Activated CD4-positive, alpha-beta T cell treated with anti-CD3 and anti-CD28 coated beads for 24 hours (primary cell): ENCODE data around the gene PCDHGA10.
"Not testable (repeated sequence)": the region's sequence is repeated elsewhere in the genome, so short reads cannot be mapped to it uniquely, and the experiment has no call there.

ENCODE experiments used
- DNase-seq, 2 donors: peaks; one replicate each; pipeline ENCODE4 v3.0.0-alpha.2; 2020; ENCODE audit warnings: low read depth in 2 of 2

The PCDHGA10 gene

DNA sequence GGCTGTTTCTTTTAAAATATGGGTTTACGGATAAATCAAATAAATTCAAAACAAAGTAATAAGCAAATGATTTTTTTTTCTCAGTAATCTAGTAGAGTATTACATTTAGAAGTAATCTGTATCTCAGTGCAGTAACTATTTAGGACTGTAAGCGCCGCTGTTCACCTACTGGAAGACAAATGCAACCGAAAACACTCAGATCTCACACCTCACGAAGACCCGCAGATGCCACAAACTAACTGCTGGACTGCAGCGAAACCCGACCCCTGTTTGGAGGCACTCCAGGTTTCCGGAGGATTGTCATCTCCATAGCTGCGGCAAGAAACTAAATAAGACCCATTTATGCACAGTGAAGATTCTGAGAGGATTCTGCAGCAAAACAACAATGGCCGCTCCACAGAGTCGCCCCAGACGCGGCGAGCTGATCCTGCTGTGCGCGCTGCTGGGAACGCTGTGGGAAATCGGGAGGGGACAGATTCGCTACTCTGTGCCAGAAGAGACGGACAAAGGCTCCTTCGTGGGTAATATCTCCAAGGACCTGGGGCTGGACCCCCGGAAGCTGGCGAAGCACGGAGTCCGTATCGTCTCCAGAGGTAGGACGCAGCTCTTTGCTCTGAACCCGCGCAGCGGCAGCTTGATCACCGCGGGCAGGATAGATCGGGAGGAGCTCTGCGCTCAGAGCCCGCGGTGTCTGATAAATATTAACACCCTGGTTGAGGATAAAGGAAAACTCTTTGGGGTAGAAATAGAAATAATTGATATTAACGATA lies 20.2 kb upstream of the PCDHGA10 start, which contains the start of gene PCDHGA8:
Gene PCDHGA8 (plus strand): TSS at position 205 of the 770 bp plus-strand sequence. CDS start 181 bp downstream, at position 386.
- DNase-seq = no peak

DNA sequence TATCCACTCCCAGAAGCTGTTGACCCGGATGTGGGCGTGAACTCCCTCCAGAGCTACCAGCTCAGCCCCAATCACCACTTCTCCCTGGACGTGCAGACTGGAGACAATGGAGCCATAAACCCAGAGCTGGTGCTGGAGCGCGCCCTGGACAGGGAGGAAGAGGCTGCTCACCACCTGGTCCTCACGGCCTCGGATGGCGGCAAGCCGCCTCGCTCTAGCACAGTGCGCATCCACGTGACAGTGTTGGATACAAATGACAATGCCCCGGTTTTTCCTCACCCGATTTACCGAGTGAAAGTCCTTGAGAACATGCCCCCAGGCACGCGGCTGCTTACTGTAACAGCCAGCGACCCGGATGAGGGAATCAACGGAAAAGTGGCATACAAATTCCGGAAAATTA lies 19.5 kb upstream of the PCDHGA10 start:
- no peak for DNase-seq

- not testable (repeated sequence) for DNase-seq
Observed at GRCh38 chr5:141394401-141395187, 18.2 kb upstream of the PCDHGA10 start.

DNA sequence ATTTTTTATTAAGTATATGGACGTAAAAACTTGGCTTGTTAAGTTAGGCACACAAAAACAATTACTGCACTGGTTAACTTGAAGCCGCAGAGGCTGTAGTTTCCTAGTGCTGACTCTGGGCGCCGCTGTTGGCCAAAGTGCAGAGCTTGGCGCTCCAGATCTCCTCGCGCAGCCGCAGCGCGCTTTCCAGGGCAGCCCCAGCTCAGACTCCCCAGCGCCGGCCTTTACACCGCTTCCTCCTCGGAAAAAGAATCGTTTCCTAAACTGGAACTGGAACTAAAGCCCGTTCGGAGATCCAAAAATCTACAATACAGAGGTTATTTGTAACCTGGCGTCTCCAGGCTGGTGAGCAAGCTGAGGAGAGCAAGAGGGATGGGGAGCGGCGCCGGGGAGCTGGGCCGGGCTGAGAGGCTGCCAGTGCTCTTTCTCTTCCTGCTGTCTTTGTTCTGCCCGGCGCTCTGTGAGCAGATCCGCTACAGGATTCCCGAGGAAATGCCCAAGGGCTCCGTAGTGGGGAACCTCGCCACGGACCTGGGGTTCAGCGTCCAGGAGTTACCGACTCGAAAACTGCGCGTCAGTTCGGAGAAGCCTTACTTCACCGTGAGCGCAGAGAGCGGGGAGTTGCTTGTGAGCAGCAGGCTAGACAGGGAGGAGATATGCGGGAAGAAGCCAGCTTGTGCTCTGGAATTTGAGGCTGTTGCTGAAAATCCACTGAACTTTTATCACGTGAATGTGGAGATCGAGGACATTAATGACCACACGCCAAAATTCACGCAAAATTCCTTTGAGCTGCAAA lies 14.8 kb upstream of the PCDHGA10 start, which contains the start of gene PCDHGB5:
Gene PCDHGB5 (plus strand): TSS at position 192 of the 796 bp plus-strand sequence. CDS start 181 bp downstream, at position 373.
- peak in 1 of 2 donors; percentile 34 for DNase-seq

DNA sequence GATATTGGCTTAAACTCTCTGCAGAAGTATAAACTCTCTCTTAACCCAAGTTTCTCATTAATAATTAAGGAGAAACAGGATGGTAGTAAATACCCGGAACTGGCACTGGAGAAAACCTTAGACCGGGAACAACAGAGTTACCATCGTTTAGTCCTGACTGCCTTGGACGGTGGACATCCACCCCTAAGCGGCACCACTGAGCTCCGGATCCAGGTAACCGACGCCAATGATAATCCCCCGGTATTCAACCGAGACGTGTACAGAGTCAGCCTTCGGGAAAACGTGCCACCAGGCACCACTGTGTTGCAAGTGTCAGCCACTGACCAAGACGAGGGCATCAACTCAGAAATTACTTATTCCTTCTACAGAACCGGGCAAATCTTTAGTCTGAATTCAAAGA lies 14.2 kb upstream of the PCDHGA10 start:
- DNase-seq = no peak

DNA sequence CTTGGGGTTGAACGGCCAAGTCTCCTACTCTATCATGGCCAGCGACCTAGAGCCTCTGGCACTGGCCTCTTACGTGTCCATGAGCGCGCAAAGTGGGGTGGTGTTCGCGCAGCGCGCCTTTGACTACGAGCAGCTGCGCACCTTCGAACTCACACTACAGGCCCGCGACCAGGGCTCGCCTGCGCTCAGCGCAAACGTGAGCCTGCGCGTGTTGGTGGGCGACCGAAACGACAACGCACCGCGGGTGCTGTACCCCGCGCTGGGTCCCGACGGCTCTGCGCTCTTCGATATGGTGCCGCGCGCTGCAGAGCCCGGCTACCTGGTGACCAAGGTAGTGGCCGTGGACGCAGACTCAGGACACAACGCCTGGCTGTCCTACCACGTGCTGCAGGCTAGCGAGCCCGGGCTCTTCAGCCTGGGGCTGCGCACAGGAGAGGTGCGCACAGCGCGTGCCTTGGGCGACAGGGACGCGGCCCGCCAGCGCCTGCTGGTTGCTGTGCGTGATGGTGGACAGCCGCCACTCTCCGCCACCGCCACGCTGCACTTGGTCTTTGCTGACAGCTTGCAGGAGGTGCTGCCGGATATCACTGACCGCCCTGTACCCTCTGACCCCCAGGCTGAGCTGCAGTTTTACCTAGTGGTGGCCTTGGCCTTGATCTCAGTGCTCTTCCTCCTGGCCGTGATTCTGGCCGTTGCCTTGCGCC lies 13.1 kb upstream of the PCDHGA10 start:
- no peak for DNase-seq

- no peak for DNase-seq
Observed at GRCh38 chr5:141402553-141403243, 10.1 kb upstream of the PCDHGA10 start, which contains the start of gene PCDHGA9. Gene PCDHGA9, plus strand, starts transcription at chr5:141402778. Its CDS starts 175 bp downstream, at chr5:141402953.

- no peak for DNase-seq
Observed at GRCh38 chr5:141403387-141403786, 9.4 kb upstream of the PCDHGA10 start.

DNA sequence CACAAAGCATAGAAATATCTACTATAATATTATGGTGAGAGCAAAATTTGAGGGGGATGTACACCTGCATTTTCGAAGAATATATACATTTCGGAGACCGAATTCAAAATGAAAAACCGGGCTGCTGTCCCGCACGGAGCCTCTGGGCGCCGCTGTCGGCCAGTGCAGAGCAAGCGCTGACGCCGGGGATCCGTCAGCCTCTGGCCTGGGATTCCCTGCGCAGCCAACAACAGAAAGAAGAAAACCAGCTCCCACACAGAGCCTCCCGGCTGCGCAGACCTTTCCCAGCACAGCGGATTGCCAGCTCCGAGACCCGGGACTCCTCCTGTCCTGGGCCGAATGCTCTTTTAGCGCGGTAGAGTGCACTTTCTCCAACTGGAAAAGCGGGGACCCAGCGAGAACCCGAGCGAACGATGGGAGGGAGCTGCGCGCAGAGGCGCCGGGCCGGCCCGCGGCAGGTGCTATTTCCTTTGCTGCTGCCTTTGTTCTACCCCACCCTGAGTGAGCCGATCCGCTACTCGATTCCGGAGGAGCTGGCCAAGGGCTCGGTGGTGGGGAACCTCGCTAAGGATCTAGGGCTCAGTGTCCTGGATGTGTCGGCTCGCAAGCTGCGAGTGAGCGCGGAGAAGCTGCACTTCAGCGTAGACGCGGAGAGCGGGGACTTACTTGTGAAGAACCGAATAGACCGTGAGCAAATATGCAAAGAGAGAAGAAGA lies 4.8 kb upstream of the PCDHGA10 start, which contains the start of gene PCDHGB6:
Gene PCDHGB6 (plus strand): TSS at position 232 of the 716 bp plus-strand sequence. CDS start 182 bp downstream, at position 414.
- DNase-seq = not testable (repeated sequence)

DNA sequence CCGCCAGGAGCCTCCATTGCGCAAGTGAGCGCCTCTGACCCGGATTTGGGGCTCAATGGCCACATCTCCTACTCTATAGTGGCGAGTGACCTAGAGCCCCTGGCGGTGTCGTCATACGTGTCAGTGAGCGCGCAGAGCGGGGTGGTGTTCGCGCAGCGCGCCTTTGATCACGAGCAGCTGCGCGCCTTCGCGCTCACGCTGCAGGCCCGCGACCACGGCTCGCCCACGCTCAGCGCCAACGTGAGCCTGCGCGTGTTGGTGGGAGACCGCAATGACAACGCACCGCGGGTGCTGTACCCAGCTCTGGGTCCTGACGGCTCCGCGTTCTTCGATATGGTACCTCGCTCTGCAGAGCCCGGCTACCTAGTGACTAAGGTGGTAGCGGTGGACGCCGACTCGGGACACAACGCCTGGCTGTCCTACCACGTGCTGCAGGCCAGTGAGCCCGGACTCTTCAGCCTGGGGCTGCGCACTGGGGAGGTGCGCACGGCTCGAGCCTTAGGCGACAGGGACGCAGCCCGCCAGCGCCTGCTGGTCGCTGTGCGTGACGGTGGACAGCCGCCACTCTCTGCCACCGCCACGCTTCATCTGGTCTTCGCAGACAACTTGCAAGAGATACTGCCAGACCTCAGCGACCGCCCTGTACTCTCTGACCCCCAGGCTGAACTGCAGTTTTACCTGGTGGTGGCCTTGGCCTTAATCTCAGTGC lies 3.0 kb upstream of the PCDHGA10 start:
- no peak for DNase-seq

DNA sequence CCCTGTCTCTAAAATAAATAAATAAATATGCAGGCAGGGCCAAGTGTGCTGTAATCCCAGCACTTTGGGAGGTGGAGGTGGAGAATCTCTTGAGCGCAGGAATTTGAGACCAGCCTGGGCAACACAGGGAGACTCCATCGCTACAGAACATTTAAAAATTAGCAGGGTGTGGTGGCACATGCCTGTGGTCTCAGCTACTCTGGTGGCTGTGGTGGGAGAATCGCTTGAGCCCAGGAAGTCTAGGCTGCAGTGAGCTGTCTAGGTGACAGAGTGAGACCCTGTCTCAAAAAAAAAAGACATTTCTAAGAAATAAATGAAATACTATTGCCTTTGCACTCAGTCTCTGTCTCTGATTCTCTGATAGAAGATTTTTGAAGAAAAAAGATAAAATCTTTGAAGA lies 1.2 kb upstream of the PCDHGA10 start:
- no peak for DNase-seq

GRCh38 chr5:141413540-141414069 lies 818 bp downstream of the PCDHGA10 start:
- no peak for DNase-seq

GRCh38 chr5:141414548-141415274 lies 1.9 kb downstream of the PCDHGA10 start:
- DNase-seq = not testable (repeated sequence)

GRCh38 chr5:141415275-141415618 lies 2.5 kb downstream of the PCDHGA10 start:
- not testable (repeated sequence) for DNase-seq

DNA sequence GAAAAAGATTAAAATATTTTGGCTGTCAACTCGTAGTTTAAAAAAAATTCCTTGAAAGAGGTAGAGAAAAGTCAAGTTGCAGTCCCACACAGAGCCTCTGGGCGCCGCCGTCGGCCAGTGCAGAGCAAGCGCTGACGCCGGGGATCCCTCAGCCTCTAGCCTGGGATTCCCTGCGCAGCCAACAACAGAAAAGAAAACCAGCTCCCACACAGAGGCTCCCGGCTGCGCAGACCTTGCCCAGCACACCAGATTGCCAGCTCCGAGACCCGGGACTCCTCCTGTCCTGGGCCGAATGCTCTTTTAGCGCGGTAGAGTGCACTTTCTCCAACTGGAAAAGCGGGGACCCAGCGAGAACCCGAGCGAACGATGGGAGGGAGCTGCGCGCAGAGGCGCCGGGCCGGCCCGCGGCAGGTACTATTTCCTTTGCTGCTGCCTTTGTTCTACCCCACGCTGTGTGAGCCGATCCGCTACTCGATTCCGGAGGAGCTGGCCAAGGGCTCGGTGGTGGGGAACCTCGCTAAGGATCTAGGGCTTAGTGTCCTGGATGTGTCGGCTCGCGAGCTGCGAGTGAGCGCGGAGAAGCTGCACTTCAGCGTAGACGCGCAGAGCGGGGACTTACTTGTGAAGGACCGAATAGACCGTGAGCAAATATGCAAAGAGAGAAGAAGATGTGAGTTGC lies 4.8 kb downstream of the PCDHGA10 start, which contains the start of gene PCDHGB7:
Gene PCDHGB7 (plus strand): TSS at position 184 of the 679 bp plus-strand sequence. CDS start 183 bp downstream, at position 367.
- DNase-seq = peak; percentile 14 to 43

GRCh38 chr5:141419074-141419880 lies 6.5 kb downstream of the PCDHGA10 start:
- no peak for DNase-seq
